DND-41 (cell line): ENCODE measurements around the gene VAV2.

Source experiments
- EZH2 ChIP-seq: IDR thresholded peaks from 3 replicates; pipeline ENCODE4 v1.6.1; 2012; ENCODE audit warnings: borderline replicate concordance, low read depth, mild to moderate bottlenecking, moderate library complexity, low read length, inconsistent platforms; ENCODE audit not compliant: severe bottlenecking
- TF ChIP-seq, protein P1 (sequence below): IDR thresholded peaks from 2 replicates; pipeline ENCODE4 v1.5.1; 2012; ENCODE audit warnings: borderline replicate concordance, low read length, moderate library complexity, mild to moderate bottlenecking; ENCODE audit not compliant: poor library complexity, severe bottlenecking; ENCODE audit errors: extremely low read depth

DNA sequence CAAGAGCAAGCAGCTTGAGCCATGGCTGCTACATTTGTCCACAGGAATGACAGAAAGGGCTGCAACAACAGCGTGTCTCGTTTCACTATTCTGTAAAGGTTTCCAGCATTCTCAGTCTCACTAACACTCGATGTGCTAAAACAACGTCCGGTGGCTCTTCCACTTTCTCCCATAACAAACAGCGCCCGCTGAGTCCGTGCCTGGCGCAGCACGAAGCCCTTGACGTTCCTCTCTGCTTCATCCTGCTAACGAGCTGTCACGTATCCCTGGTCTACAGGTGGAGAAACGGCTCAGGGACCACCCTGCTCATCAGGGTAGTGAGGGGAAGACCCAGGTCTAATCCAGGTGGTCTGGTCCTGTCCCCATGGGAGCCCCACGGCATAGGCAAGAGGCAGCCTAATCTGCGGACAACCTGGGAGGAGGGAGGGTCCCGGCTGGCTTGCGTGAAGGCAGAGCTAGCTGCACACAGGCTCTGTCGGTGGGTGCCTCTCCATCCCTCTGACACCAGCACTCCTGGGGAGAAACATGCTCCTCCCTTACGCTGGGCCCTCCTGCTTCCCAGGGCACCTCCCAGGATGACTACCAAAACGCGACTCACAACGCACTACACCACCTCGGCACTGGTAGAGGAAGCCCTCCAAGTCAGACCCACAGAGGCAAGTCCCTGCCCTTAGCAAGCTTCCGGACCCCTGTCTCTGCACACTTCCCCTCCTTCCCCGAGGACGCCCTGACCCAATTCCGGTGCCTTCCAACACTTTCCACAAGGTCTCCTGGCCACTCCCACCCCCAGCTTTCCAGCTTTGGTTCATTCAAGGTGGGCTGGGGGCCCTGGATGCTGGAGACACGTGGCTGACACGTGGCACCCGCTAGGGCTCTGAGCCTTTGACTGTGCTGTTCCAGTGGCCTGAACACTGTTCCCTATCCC lies 43.3 kb downstream of the VAV2 start:
- TF ChIP-seq, protein P1, sequence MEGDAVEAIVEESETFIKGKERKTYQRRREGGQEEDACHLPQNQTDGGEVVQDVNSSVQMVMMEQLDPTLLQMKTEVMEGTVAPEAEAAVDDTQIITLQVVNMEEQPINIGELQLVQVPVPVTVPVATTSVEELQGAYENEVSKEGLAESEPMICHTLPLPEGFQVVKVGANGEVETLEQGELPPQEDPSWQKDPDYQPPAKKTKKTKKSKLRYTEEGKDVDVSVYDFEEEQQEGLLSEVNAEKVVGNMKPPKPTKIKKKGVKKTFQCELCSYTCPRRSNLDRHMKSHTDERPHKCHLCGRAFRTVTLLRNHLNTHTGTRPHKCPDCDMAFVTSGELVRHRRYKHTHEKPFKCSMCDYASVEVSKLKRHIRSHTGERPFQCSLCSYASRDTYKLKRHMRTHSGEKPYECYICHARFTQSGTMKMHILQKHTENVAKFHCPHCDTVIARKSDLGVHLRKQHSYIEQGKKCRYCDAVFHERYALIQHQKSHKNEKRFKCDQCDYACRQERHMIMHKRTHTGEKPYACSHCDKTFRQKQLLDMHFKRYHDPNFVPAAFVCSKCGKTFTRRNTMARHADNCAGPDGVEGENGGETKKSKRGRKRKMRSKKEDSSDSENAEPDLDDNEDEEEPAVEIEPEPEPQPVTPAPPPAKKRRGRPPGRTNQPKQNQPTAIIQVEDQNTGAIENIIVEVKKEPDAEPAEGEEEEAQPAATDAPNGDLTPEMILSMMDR: no peak
- no peak for TF ChIP-seq EZH2
